A673 (cell line): ENCODE results near the gene CAMK2A.

Source experiments
- EZH2 ChIP-seq: fragments of 200-600 bp; sonication (generic); IDR thresholded peaks from 2 replicates; pipeline ENCODE4 v1.6.1; 2017; ENCODE audit warnings: borderline replicate concordance, low read depth, mild to moderate bottlenecking, mixed read lengths, antibody characterized with exemption, low read length; ENCODE audit not compliant: poor library complexity, severe bottlenecking
- TF ChIP-seq, protein P1 (sequence below): fragments of 300-800, 200-600 bp; sonication (generic); conservative IDR thresholded peaks from 2 replicates; pipeline ENCODE4 v1.5.1; 2017; ENCODE audit warnings: low read depth, mild to moderate bottlenecking, antibody characterized with exemption, low read length, moderate library complexity, mixed read lengths

DNA sequence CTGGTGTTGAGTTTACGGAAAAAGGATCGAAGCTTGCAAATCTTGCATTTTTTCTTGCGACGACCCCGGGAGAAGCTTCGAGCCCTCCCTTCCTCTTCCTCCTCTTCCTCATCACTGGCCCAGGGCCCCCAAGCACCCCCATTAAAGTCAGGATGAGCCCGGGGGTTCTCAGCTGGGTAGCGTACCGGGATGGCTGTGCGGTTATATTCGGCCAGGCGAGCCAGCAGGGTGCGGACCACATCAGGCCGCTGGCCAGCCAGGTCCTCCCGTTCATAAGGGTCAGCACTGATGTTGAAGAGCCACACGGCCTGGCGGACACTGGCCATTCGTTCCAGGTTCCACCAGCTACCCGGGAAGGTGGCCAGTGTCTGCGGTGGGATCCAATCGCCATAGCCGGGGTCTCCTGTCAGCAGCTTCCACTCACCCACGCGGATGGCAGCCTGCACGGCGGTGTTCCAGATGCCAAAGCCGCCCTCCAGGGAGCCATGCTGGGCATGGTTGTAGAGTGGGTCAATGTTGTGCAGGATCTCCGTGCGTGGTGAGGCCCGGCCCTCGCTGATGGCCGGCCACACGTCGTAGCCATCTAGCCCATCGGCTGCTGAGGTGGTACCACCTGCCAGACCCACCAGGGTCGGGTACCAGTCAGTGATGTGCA, 7.8 kb upstream of the CAMK2A start:
- TF ChIP-seq, protein P1, sequence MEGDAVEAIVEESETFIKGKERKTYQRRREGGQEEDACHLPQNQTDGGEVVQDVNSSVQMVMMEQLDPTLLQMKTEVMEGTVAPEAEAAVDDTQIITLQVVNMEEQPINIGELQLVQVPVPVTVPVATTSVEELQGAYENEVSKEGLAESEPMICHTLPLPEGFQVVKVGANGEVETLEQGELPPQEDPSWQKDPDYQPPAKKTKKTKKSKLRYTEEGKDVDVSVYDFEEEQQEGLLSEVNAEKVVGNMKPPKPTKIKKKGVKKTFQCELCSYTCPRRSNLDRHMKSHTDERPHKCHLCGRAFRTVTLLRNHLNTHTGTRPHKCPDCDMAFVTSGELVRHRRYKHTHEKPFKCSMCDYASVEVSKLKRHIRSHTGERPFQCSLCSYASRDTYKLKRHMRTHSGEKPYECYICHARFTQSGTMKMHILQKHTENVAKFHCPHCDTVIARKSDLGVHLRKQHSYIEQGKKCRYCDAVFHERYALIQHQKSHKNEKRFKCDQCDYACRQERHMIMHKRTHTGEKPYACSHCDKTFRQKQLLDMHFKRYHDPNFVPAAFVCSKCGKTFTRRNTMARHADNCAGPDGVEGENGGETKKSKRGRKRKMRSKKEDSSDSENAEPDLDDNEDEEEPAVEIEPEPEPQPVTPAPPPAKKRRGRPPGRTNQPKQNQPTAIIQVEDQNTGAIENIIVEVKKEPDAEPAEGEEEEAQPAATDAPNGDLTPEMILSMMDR, result no peak
- no peak for TF ChIP-seq EZH2
